Osteocyte (in vitro differentiated cells): ENCODE measurements around the gene PRKG1. TPM values are rescaled to one million over a fixed set of nuclear protein-coding genes. Genes with fewer than 3 reads are reported as not detected.

Source experiments
- DNase-seq: peaks from one replicate; pipeline ENCODE4 v3.0.0; 2021; ENCODE audit warnings: mixed read lengths; ENCODE audit not compliant: unreplicated experiment; ENCODE audit errors: extremely low spot score
- H3K27ac Mint-ChIP-seq: one replicate; pipeline ENCODE4 v1.8.0; 2021; ENCODE audit warnings: mild to moderate bottlenecking, mixed read lengths; ENCODE audit not compliant: unreplicated experiment
- H3K27me3 Mint-ChIP-seq: one replicate; pipeline ENCODE4 v1.8.0; 2021; ENCODE audit warnings: mixed read lengths; ENCODE audit not compliant: unreplicated experiment
- H3K36me3 Mint-ChIP-seq: one replicate; pipeline ENCODE4 v1.8.0; 2021; ENCODE audit warnings: mixed read lengths; ENCODE audit not compliant: unreplicated experiment
- H3K4me1 Mint-ChIP-seq: one replicate; pipeline ENCODE4 v1.8.0; 2021; ENCODE audit warnings: mixed read lengths; ENCODE audit not compliant: unreplicated experiment
- H3K4me3 Mint-ChIP-seq: one replicate; pipeline ENCODE4 v1.8.0; 2021; ENCODE audit warnings: mild to moderate bottlenecking, moderate library complexity, mixed read lengths; ENCODE audit not compliant: unreplicated experiment
- H3K9me3 Mint-ChIP-seq: one replicate; pipeline ENCODE4 v1.8.0; 2021; ENCODE audit warnings: mixed read lengths; ENCODE audit not compliant: unreplicated experiment
- long read RNA-seq: library from polyadenylated mRNA; unstranded; transcript quantifications from one replicate; pipeline ENCODE4 v2.0.0, GENCODE V29; 2021
- total RNA-seq: library from RNA; stranded (reverse); gene quantifications from 2 replicates; pipeline ENCODE4 v1.2.1, GENCODE V29; 2021
- TF ChIP-seq, protein P1 (sequence below): fragments of 200-600 bp; sonication (generic); IDR thresholded peaks from 2 replicates; pipeline ENCODE4 v1.5.0; 2021; ENCODE audit warnings: antibody characterized with exemption, mild to moderate bottlenecking, moderate library complexity

Gene PRKG1
- total RNA-seq, result 10.5 and 10.8 TPM in 2 replicates
- long read RNA-seq, partial matches to known transcripts, result 3 of 10 reads
- long read RNA-seq, other reads (novel, unspliced or antisense), result 6 of 10 reads

DNA sequence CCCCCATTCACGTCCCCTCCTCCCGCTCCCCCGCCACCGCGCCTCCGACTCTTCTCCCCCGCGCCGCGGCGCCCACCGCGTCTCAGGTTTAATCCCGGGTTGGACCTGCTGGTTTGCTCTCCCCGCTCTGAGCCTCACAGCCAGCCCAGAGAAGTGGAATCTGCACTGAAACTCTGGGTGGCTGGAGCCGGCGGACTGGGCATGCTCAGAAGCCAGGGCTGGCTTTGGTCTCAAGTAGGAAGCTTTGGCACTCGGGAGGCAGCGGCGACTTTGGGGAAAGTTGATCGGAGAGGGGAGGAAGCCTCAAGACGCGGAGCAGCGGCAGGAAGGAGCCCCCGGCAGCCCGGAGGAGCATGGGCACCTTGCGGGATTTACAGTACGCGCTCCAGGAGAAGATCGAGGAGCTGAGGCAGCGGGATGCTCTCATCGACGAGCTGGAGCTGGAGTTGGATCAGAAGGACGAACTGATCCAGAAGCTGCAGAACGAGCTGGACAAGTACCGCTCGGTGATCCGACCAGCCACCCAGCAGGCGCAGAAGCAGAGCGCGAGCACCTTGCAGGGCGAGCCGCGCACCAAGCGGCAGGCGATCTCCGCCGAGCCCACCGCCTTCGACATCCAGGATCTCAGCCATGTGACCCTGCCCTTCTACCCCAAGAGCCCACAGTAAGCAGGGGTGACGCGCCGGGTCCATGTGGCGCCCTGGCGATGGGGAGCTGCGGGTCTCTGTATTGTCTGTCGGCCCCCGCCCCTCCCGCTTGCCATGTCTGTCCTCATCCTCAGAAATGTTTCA, at the start of gene PRKG1:
PRKG1 (plus strand) TSS at position 250 of the 791 bp plus-strand sequence.
- H3K27ac Mint-ChIP-seq, result peak within 1 kb of the TSS; percentile 88
- TF ChIP-seq, protein P1, sequence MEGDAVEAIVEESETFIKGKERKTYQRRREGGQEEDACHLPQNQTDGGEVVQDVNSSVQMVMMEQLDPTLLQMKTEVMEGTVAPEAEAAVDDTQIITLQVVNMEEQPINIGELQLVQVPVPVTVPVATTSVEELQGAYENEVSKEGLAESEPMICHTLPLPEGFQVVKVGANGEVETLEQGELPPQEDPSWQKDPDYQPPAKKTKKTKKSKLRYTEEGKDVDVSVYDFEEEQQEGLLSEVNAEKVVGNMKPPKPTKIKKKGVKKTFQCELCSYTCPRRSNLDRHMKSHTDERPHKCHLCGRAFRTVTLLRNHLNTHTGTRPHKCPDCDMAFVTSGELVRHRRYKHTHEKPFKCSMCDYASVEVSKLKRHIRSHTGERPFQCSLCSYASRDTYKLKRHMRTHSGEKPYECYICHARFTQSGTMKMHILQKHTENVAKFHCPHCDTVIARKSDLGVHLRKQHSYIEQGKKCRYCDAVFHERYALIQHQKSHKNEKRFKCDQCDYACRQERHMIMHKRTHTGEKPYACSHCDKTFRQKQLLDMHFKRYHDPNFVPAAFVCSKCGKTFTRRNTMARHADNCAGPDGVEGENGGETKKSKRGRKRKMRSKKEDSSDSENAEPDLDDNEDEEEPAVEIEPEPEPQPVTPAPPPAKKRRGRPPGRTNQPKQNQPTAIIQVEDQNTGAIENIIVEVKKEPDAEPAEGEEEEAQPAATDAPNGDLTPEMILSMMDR, result no peak
- DNase-seq, result peak; percentile 92
- H3K27me3 Mint-ChIP-seq, result no peaks in the 10 kb centered on the region
- peak within 1 kb of the TSS; percentile 92 for H3K4me3 Mint-ChIP-seq
- H3K36me3 Mint-ChIP-seq, result no peaks in the 10 kb centered on the region
- H3K9me3 Mint-ChIP-seq, result no peaks in the 10 kb centered on the region
- H3K4me1 Mint-ChIP-seq, result peaks cover 9% of the 10 kb centered on the region

GRCh38 chr10:51028420-51028819, 45.9 kb upstream of the PRKG1 start:
- no peaks in the 10 kb centered on the region for H3K36me3 Mint-ChIP-seq
- no peak overlapping the region for H3K27ac Mint-ChIP-seq
- H3K4me3 Mint-ChIP-seq, result no peak overlapping the region
- no peaks in the 10 kb centered on the region for H3K27me3 Mint-ChIP-seq
- TF ChIP-seq, protein P1, result no peak
- peaks cover 3% of the 10 kb centered on the region for H3K4me1 Mint-ChIP-seq
- no peaks in the 10 kb centered on the region for H3K9me3 Mint-ChIP-seq
- DNase-seq, result no peak

- H3K4me1 Mint-ChIP-seq, result peaks cover 4% of the 10 kb centered on the region
- TF ChIP-seq, protein P1, result no peak
- H3K36me3 Mint-ChIP-seq, result no peaks in the 10 kb centered on the region
- DNase-seq, result no peak
- no peak overlapping the region for H3K4me3 Mint-ChIP-seq
- H3K27me3 Mint-ChIP-seq, result no peaks in the 10 kb centered on the region
- no peaks in the 10 kb centered on the region for H3K9me3 Mint-ChIP-seq
- no peak overlapping the region for H3K27ac Mint-ChIP-seq
These were observed 45.1 kb upstream of the PRKG1 start for GRCh38 chr10:51029172-51029641.

DNA sequence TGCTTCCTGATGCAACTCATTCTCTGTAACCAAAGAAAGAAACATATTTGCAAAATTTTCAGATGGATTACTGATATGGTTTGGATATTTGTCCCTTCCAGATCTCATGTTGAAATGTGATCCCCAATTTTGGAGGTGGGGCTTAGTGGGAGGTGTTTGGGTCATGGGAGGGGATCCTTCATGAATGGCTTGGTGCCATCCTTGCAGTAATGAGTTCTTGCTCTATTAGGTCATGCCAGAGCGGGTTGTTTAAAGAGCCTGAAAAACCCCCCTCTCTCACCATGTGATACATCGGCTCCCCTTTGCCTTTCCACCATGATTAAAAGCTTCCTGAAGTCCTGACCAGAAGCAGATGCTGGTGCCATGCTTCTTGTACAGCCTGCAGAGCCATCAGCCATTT, 43.8 kb upstream of the PRKG1 start:
- DNase-seq, result no peak
- Mint-ChIP-seq H3K4me3 (no peak overlapping the region), H3K27ac (no peak overlapping the region), H3K9me3 (no peaks in the 10 kb centered on the region), H3K36me3 (no peaks in the 10 kb centered on the region), H3K27me3 (no peaks in the 10 kb centered on the region), H3K4me1 (peaks cover 4% of the 10 kb centered on the region)
- TF ChIP-seq, protein P1, result no peak

DNA sequence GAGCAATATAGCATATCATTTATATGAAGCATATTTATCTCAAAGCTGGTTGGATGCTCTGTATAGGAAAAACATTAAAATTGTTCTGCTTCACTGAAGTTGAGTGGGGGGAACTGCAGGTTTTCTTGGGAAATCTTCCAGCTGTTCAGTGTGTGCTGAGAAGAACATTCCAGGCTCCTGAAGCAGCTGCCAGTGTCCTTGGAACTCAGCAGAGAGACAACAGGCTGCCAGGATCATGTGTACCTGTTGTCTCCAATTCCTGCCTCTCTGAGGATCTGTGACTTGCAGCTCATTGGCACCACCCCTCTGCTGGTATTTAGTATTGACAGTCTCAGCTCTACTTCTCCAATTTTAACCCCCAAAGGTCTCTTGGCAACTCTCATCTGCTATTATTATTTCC, 42.3 kb upstream of the PRKG1 start:
- peaks cover 4% of the 10 kb centered on the region for H3K4me1 Mint-ChIP-seq
- H3K4me3 Mint-ChIP-seq, result no peak overlapping the region
- no peak for DNase-seq
- no peaks in the 10 kb centered on the region for H3K27me3 Mint-ChIP-seq
- no peaks in the 10 kb centered on the region for H3K9me3 Mint-ChIP-seq
- no peaks in the 10 kb centered on the region for H3K36me3 Mint-ChIP-seq
- TF ChIP-seq, protein P1, result no peak
- H3K27ac Mint-ChIP-seq, result no peak overlapping the region
